Measurements from ENCODE around the gene PKD1.
A peak's percentile ranks its signal among the peaks of the same experiment; 100 is the strongest.
"Not testable (repeated sequence)": the region's sequence is repeated elsewhere in the genome, so short reads cannot be mapped to it uniquely, and the experiment has no call there.

PKD1 gene

GRCh38 chr16:2129251-2129650 is 6.4 kb downstream of the PKD1 start:
- H3K4me3 ChIP-seq (ENCODE audit: low read depth, low read length); H3K27ac ChIP-seq; H3K27me3 ChIP-seq (ENCODE audit: insufficient read depth, low read depth, severe bottlenecking); H3K9me3 ChIP-seq (ENCODE audit: severe bottlenecking); H3K36me3 ChIP-seq: not testable (repeated sequence)
- peak; percentile 85 for DNase-seq

- not testable (repeated sequence) for H3K9me3 ChIP-seq (ENCODE audit: severe bottlenecking); H3K27ac ChIP-seq; H3K27me3 ChIP-seq (ENCODE audit: insufficient read depth, low read depth, severe bottlenecking); H3K36me3 ChIP-seq; H3K4me3 ChIP-seq (ENCODE audit: low read depth, low read length)
- peak; percentile 46 for DNase-seq
Observed at GRCh38 chr16:2127630-2128280, 7.9 kb downstream of the PKD1 start.

- not testable (repeated sequence) for DNase-seq; H3K27me3 ChIP-seq (ENCODE audit: insufficient read depth, low read depth, severe bottlenecking); H3K36me3 ChIP-seq; H3K9me3 ChIP-seq (ENCODE audit: severe bottlenecking); H3K4me3 ChIP-seq (ENCODE audit: low read depth, low read length)
- 0 out of 2 replicates have a peak overlapping the region, but pooled peaks have one; percentile 49 for H3K27ac ChIP-seq
Observed at GRCh38 chr16:2126928-2127556, 8.7 kb downstream of the PKD1 start.

GRCh38 chr16:2126161-2126743 is 9.4 kb downstream of the PKD1 start:
- not testable (repeated sequence) for H3K36me3 ChIP-seq; H3K9me3 ChIP-seq (ENCODE audit: severe bottlenecking); DNase-seq; H3K27me3 ChIP-seq (ENCODE audit: insufficient read depth, low read depth, severe bottlenecking); H3K4me3 ChIP-seq (ENCODE audit: low read depth, low read length)
- H3K27ac ChIP-seq, result peak overlapping the region; percentile 39; the same call in 1 of the 2 replicates

- Histone ChIP-seq H3K27ac (peak overlapping the region; percentile 89), H3K4me3 (ENCODE audit: low read depth, low read length) (peak overlapping the region; percentile 37)
- not testable (repeated sequence) for H3K9me3 ChIP-seq (ENCODE audit: severe bottlenecking); H3K27me3 ChIP-seq (ENCODE audit: insufficient read depth, low read depth, severe bottlenecking); DNase-seq; H3K36me3 ChIP-seq
Observed at GRCh38 chr16:2125609-2126008, 10.1 kb downstream of the PKD1 start.

GRCh38 chr16:2124694-2125444 is 10.8 kb downstream of the PKD1 start:
- Histone ChIP-seq H3K27ac (peak overlapping the region; percentile 89), H3K4me3 (ENCODE audit: low read depth, low read length) (peak overlapping the region; percentile 37)
- H3K9me3 ChIP-seq (ENCODE audit: severe bottlenecking); H3K36me3 ChIP-seq; H3K27me3 ChIP-seq (ENCODE audit: insufficient read depth, low read depth, severe bottlenecking): not testable (repeated sequence)
- DNase-seq, result peak; percentile 78

- Histone ChIP-seq H3K4me3 (ENCODE audit: low read depth, low read length) (peak overlapping the region; percentile 37), H3K27ac (peak overlapping the region; percentile 89)
- not testable (repeated sequence) for H3K9me3 ChIP-seq (ENCODE audit: severe bottlenecking); H3K27me3 ChIP-seq (ENCODE audit: insufficient read depth, low read depth, severe bottlenecking); DNase-seq; H3K36me3 ChIP-seq
Observed at GRCh38 chr16:2124377-2124693, 11.4 kb downstream of the PKD1 start.

- not testable (repeated sequence) for DNase-seq; H3K27me3 ChIP-seq (ENCODE audit: insufficient read depth, low read depth, severe bottlenecking); H3K9me3 ChIP-seq (ENCODE audit: severe bottlenecking); H3K36me3 ChIP-seq; H3K4me3 ChIP-seq (ENCODE audit: low read depth, low read length)
- peak overlapping the region; percentile 89 for H3K27ac ChIP-seq
Observed at GRCh38 chr16:2123706-2124376, 11.9 kb downstream of the PKD1 start.

- H3K4me3 ChIP-seq (ENCODE audit: low read depth, low read length); H3K36me3 ChIP-seq: not testable (repeated sequence)
Observed at GRCh38 chr16:2122934-2123683, 12.6 kb downstream of the PKD1 start.

GRCh38 chr16:2122429-2122828 is 13.3 kb downstream of the PKD1 start:
- no peaks in the 10 kb centered on the region; the same call in 1 of the 2 replicates for H3K36me3 ChIP-seq
- H3K4me3 ChIP-seq (ENCODE audit: low read depth, low read length), result no peak overlapping the region
- H3K9me3 ChIP-seq (ENCODE audit: severe bottlenecking), result no peaks in the 10 kb centered on the region
- H3K27ac ChIP-seq, result no peak overlapping the region
- DNase-seq, result no peak
- no peaks in the 10 kb centered on the region for H3K27me3 ChIP-seq (ENCODE audit: insufficient read depth, low read depth, severe bottlenecking)
- no peak for TF ChIP-seq CTCF (IDR thresholded peaks at IDR 0.05; ENCODE audit: low read depth, low read length)

More at GRCh38 chr16:2122934-2123683, 12.6 kb downstream of the PKD1 start:
- H3K9me3 ChIP-seq (ENCODE audit: severe bottlenecking); H3K27me3 ChIP-seq (ENCODE audit: insufficient read depth, low read depth, severe bottlenecking); DNase-seq; H3K27ac ChIP-seq: not testable (repeated sequence)
